ENCODE measurements around the gene ZNF337. TPM values are rescaled to one million over a fixed set of nuclear protein-coding genes. Genes with fewer than 3 reads are reported as not detected.
A peak's percentile ranks its signal among the peaks of the same experiment; 100 is the strongest.
"Not testable (repeated sequence)": the region's sequence is repeated elsewhere in the genome, so short reads cannot be mapped to it uniquely, and the experiment has no call there.

Gene ZNF337
- total RNA-seq, 1 donor from 2014 or later: 8.0 TPM

DNA sequence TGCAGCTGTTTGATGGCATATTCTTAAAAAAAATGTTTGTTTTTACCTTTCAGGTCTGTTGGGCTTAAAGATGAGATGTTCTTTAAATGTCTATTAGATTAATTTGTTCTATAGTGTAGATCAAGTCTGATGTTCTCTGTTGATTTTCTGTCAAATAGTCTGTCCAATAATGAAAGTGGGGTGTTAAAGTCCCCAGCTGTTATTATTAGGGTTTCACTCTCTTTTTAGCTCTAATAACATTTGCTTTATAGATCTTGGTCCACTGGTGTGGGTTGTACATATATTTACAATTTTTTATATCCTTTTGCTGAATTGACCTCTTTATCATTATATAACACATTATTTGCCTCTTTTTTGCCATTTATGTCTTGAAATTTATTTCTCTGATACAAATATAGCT, 11.0 kb upstream of the ZNF337 start:
- H3K4me3 ChIP-seq (ENCODE audit: low read depth, low read length): no peak overlapping the region
- DNase-seq (ENCODE audit: low read depth): no peak
- TF ChIP-seq, protein P1, sequence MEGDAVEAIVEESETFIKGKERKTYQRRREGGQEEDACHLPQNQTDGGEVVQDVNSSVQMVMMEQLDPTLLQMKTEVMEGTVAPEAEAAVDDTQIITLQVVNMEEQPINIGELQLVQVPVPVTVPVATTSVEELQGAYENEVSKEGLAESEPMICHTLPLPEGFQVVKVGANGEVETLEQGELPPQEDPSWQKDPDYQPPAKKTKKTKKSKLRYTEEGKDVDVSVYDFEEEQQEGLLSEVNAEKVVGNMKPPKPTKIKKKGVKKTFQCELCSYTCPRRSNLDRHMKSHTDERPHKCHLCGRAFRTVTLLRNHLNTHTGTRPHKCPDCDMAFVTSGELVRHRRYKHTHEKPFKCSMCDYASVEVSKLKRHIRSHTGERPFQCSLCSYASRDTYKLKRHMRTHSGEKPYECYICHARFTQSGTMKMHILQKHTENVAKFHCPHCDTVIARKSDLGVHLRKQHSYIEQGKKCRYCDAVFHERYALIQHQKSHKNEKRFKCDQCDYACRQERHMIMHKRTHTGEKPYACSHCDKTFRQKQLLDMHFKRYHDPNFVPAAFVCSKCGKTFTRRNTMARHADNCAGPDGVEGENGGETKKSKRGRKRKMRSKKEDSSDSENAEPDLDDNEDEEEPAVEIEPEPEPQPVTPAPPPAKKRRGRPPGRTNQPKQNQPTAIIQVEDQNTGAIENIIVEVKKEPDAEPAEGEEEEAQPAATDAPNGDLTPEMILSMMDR (conservative IDR thresholded peaks at IDR 0.05; ENCODE audit: low read depth, low read length): no peak

DNA sequence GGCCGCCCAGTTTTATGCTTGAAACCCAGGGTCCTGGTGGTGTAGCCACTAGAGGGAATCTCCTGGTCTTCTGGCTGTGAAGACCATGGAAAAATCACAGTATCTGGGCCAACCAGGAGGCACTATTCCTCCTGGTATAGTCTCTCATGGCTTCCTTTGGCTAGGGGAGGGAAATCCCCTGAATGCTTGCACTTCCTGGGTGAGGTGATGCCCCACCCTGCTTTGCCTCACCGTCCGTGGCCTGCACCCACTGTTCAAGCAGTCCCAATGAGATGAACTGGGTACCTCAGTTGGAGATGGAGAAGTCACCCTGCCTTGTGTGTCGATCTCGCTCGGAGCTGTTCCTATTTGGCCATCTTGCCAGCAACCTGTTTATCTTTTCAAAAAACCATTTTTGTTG, 10.1 kb upstream of the ZNF337 start:
- no peak overlapping the region for H3K4me3 ChIP-seq (ENCODE audit: low read depth, low read length)
- no peak for DNase-seq (ENCODE audit: low read depth)
- TF ChIP-seq, protein P1 (conservative IDR thresholded peaks at IDR 0.05; ENCODE audit: low read depth, low read length): no peak

DNA sequence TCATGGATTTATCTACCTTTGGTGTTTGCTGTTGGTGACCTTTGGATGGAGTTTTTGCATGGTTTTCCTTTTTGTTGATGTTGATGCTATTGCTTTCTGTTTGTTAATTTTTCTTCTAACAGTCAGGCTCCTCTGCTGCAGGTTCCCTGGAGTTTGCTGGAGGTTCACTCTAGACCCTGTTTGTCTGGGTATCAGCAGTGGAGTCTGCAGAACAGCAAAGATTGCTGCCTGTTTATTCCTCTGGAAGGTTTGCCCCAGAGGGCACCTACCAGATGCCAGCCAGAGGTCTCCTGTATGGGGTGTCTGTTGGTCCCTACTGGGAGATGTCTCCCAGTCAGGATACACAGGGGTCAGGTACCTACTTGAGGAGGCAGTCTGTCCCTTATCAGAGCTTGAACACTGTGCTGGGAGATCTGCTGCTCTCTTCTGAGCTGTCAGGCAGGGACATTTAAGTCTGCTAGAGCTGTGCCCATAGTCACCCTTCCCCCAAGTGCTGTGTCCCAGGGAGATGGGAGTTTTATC, 9.2 kb upstream of the ZNF337 start:
- H3K4me3 ChIP-seq (ENCODE audit: low read depth, low read length): no peak overlapping the region
- TF ChIP-seq, protein P1 (conservative IDR thresholded peaks at IDR 0.05; ENCODE audit: low read depth, low read length): no peak
- no peak for DNase-seq (ENCODE audit: low read depth)

DNA sequence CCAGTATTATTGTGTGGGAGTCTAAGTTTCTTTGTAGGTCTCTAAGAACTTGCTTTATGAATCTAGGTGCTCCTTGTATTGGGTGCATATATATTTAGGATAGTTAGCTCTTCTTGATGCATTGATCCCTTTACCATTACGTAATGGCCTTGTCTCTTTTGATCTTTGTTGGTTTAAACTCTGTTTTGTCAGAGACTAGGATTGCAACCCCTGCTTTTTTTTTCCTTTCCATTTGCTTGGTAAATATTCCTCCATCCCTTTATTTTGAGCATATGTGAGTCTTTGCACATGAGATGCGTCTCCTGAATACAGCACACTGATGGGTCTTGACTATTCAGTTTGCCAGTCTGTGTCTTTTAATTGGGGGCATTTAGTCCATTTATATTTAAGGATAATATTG, 7.7 kb upstream of the ZNF337 start:
- not testable (repeated sequence) for H3K4me3 ChIP-seq (ENCODE audit: low read depth, low read length); DNase-seq (ENCODE audit: low read depth)

DNA sequence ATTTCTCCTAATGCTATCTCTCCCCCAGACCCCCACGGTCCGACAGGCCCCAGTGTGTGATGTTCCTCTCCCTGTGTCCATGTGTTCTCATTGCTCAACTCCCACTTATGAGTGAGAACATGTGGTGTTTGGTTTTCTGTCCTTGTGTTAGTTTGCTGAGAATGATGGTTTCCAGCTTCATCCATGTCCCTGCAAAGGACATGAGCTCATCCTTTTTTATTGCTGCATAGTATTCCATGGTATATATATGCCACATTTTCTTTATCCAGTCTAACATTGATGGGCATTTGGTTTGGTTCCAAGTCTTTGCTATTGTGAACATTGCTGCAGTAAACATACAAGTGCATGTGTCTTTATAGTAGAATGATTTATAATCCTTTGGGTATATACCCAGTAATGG, 4.2 kb upstream of the ZNF337 start:
- not testable (repeated sequence) for DNase-seq (ENCODE audit: low read depth); H3K4me3 ChIP-seq (ENCODE audit: low read depth, low read length)

DNA sequence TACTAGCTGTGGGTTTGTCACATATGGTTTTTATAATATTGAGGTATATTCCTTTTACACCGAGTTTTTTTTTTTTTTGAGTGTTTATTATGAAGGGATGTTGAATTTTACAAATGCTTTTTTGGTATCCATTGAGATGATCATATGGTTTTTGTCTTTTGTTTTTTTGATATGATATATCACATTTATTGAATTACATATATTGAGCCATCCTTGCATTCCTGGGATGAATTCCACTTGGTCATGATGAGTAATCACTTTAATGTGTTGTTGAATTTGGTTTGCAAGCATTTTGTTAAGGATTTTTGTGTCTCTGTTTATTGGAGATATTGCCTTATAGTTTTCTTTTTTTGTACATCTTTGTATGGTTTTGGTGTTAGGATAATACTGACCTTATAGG, 3.3 kb upstream of the ZNF337 start:
- H3K4me3 ChIP-seq (ENCODE audit: low read depth, low read length): no peak overlapping the region
- no peak for DNase-seq (ENCODE audit: low read depth)
- TF ChIP-seq, protein P1 (conservative IDR thresholded peaks at IDR 0.05; ENCODE audit: low read depth, low read length): no peak

DNA sequence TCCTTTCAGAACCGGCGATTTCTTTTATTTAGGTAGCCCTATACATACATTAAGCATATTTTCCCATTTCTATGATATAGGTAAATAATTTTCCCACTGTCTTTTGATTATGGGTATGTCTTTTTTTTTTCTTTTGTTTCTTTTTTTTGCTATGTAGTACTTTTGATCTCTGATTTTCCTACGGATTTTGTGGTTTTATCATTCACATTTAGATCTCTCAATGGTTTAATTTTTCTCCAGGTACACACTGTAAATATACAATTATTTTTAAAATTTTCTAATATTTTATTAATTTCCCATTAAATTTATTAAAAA, 436 bp upstream of the ZNF337 start:
- H3K4me3 ChIP-seq (ENCODE audit: low read depth, low read length): peak overlapping the region; percentile 89
- DNase-seq (ENCODE audit: low read depth): no peak
- TF ChIP-seq, protein P1 (conservative IDR thresholded peaks at IDR 0.05; ENCODE audit: low read depth, low read length): no peak

DNA sequence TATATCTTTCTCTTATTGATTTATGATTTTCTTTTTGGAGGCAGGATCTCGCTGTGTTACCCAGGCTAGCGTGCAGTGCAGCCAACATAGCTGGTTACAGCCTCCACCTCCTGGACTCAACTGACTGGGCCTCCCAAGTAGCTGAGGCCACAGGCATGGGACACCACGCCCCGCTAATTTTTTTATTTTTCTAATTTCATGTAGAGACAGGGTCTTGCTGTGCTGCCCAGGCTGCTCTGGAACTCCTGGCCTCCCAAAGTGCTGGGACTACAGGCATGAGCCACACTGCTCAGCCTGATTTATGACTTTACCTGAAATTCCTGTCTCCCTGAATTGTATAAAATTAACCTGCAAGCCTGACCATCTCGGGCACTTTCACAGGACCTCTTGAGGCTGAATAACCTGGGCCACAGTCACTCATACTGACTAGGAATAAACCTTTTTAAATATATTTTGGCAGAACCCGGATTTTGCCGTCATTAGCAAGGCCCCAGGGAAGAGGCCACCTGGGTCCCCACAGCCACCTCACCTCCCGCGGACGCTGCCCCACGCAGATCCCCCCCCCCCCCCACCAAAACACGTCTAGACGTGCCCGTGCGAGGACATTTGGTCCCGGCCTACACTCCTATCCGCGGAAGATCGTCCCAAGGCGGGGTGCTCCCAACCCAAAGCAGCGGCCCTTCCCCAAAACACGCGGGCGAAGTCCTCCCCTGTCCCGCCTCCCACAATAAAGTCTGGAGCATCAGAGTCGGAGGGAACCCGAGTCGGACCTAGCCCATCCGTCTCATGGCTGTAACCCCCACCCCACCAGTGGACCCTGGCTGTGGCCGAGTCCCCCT, 902 bp downstream of the ZNF337 start:
- TF ChIP-seq, protein P1 (conservative IDR thresholded peaks at IDR 0.05; ENCODE audit: low read depth, low read length): no peak
- DNase-seq (ENCODE audit: low read depth): no peak
- H3K4me3 ChIP-seq (ENCODE audit: low read depth, low read length): peak overlapping the region; percentile 89
